ENCODE data around the gene CASTOR1.

DNA sequence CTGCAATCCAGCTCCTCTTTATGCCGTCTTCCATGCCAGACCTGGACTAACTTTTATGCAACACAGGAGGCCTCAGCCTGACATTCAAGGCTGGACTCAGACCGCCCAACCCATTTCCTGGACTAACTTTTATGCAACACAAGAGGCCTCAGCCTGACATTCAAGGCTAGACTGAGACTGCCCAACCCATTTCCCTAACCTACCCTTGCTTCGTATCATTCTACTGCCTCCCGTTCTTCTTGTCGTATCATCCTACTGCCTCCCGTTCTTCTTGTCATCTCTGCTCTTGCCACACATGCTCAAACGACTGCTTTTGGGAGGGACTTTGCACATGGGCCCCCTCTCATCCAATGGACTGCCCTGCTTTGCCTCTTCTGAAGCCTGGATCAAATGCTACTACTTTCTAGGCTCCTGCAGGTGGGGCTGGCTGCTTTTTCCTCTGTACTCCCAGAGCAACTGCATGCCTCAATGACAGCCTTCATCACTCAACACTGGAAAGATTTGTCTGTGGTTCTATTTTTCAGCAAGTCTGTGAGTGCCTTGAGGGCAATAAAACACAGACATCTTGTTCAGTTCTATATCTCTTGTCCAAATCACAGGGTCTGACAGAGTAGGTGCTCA is 29.6 kb upstream of the CASTOR1 start:
- TF ChIP-seq GATA3 (IDR thresholded peaks at IDR 0.05; ENCODE audit: low read depth, low read length), result no peak
- no peak for TF ChIP-seq GATA2 (IDR thresholded peaks at IDR 0.05; ENCODE audit: low read depth, low read length)
